RKO (cell line): ENCODE results near the gene MAP4K3.
"Not testable (repeated sequence)": the region's sequence is repeated elsewhere in the genome, so short reads cannot be mapped to it uniquely, and the experiment has no call there.

Source experiments
- DNase-seq: peaks from one replicate; pipeline ENCODE4 v3.0.0-alpha.2; 2016; ENCODE audit warnings: low spot score

The MAP4K3 gene

GRCh38 chr2:39301352-39301751 is 135.7 kb downstream of the MAP4K3 start:
- no peak for DNase-seq

GRCh38 chr2:39300044-39300978 is 136.8 kb downstream of the MAP4K3 start:
- DNase-seq: no peak

GRCh38 chr2:39290433-39290832 is 146.7 kb downstream of the MAP4K3 start:
- no peak for DNase-seq

- DNase-seq: no peak
Measured at GRCh38 chr2:39289609-39290008, 147.5 kb downstream of the MAP4K3 start.

- no peak for DNase-seq
Measured at GRCh38 chr2:39283561-39283960, 153.5 kb downstream of the MAP4K3 start.

- no peak for DNase-seq
Measured at GRCh38 chr2:39281391-39281790, 155.7 kb downstream of the MAP4K3 start.

- DNase-seq: no peak
Measured at GRCh38 chr2:39275016-39275415, 162.1 kb downstream of the MAP4K3 start.

GRCh38 chr2:39269941-39270340 is 167.1 kb downstream of the MAP4K3 start:
- no peak for DNase-seq

- no peak for DNase-seq
Measured at GRCh38 chr2:39266916-39267434, 170.1 kb downstream of the MAP4K3 start.

- DNase-seq: peak; percentile 5
Measured at GRCh38 chr2:39266139-39266805, 170.8 kb downstream of the MAP4K3 start.

GRCh38 chr2:39265315-39265714 is 171.8 kb downstream of the MAP4K3 start:
- no peak for DNase-seq

- no peak for DNase-seq
Measured at GRCh38 chr2:39264733-39265132, 172.4 kb downstream of the MAP4K3 start.

GRCh38 chr2:39260087-39260486 is 177.0 kb downstream of the MAP4K3 start:
- DNase-seq: no peak

- no peak for DNase-seq
Measured at GRCh38 chr2:39256040-39256439, 181.0 kb downstream of the MAP4K3 start.

- no peak for DNase-seq
Measured at GRCh38 chr2:39252888-39253518, 184.1 kb downstream of the MAP4K3 start.

- no peak for DNase-seq
Measured at GRCh38 chr2:39247512-39248043, 189.5 kb downstream of the MAP4K3 start.

GRCh38 chr2:39246382-39246980 is 190.6 kb downstream of the MAP4K3 start:
- DNase-seq: no peak

GRCh38 chr2:39244963-39245625 is 192.0 kb downstream of the MAP4K3 start:
- not testable (repeated sequence) for DNase-seq

- not testable (repeated sequence) for DNase-seq
Measured at GRCh38 chr2:39244241-39244862, 192.7 kb downstream of the MAP4K3 start.

- DNase-seq: no peak
Measured at GRCh38 chr2:39243469-39244123, 193.5 kb downstream of the MAP4K3 start, which contains the start of gene CDKL4. Gene CDKL4, minus strand, starts transcription at chr2:39243970.
